Head of caudate nucleus (tissue), 42 donors: ENCODE results near the gene FMN1.
A peak's percentile ranks its signal among the peaks of the same experiment; 100 is the strongest.
"Not testable (repeated sequence)": the region's sequence is repeated elsewhere in the genome, so short reads cannot be mapped to it uniquely, and the experiment has no call there.

ENCODE experiments used
- DNase-seq, 42 donors: peaks; one replicate each; pipeline versions ENCODE4 v3.0.0 to v3.0.0-alpha.2; 2020 to 2021; ENCODE audit warnings: mixed read lengths in 7 of 42
- intact Hi-C: fragments of 100-400 bp; cut with DNase I; formaldehyde crosslinking; loops from one replicate; pipeline ENCODE4 v1.15.0; 2022

FMN1 gene

DNA sequence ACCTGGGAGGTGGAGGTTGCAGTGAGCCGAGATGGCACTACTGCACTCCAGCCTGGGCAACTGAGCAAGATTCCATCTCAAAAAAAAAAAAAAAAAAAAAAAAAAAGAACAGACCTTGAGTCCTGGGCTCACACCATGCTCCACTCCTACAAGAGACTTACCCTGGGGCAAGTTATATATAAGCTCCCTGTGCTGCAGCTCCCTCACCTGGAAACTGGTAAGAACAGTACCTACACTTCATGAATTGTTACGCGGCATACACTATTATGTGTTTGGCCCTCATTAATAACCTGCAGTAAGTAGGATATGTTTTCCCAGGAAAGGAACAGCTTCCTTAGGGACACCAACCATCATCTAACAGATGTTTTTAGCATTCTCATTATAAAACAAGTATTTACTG, 119.6 kb downstream of the FMN1 start:
- intact Hi-C loops = no loop called here
- no peak for DNase-seq

DNA sequence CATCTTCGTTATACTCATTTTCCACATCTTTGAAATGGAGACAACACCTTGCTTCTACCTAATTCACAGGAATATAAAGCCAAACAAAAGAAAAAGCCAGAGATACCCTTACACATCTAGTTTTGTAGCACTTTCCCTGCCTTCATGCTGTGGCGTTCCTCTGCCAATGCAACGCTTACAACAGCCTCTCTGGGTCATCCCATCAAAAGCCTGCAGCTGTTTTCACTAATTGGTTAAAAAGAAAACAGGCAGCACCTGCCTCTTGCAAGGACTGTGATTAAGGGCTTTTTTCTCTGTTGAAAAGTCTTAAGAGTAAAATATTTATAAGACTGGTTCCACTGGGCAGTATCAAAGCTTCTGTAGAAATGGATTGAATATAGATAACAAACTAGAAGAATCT, 120.3 kb downstream of the FMN1 start:
- no peak for DNase-seq
- intact Hi-C loops = no loop called here

DNA sequence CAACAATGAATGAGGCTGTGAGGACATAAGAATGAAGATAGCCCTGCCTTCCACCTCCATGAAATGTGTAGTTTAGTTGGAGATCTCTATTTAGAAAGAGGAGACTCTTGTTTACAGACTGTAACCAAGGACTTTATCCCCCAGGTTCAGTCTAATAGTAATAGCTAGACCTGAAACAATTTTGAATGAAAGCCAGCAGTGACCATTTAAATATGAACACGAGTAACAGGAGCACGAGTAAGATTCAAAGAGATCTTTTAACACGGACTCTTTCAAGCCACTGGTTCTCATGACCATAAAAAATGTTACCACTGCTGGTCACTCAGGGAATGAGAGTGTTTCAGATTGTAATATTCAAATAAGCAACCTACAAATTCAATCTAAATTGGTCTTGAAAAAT, 123.1 kb downstream of the FMN1 start:
- DNase-seq = no peak
- intact Hi-C loops = no loop called here

DNA sequence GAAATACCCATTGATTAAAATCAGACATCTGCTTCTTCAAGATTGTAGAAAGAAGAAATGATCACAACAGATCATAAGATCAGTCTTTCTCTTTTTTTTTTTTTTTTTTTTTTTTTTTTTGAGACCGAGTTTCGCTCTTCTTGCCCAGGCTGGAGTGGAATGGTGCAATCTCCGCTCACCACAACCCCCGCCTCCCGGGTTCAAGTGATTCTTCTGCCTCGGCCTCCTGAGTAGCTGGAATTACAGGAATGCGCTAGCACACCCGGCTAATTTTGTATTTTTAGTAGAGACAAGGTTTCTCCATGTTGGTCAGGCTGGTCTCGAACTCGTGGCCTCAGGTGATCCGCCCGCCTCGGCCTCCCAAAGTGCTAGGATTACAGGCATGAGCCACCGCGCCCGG, 124.6 kb downstream of the FMN1 start:
- intact Hi-C loops, DNase-seq: not testable (repeated sequence)

DNA sequence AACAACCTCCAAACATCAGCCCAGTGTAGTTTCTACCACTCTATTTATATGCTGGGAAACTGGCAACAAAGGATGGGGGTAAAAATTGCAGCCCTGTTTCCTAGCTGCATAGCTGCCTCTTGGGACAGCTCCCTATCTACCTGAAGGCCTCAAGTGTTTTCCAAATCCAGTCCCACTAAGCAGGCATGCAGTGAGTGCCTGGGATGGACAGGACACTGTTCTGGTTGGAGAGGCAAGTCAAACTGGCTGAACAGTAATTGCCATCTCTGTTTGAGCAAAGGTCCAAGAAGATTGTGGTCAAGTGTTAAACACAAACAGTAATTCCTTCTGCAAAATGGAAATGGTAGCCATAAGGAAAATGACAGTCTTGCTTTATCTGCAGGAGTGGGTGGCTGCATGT, 125.4 kb downstream of the FMN1 start:
- no peak for DNase-seq
- intact Hi-C loops = no loop called here

DNA sequence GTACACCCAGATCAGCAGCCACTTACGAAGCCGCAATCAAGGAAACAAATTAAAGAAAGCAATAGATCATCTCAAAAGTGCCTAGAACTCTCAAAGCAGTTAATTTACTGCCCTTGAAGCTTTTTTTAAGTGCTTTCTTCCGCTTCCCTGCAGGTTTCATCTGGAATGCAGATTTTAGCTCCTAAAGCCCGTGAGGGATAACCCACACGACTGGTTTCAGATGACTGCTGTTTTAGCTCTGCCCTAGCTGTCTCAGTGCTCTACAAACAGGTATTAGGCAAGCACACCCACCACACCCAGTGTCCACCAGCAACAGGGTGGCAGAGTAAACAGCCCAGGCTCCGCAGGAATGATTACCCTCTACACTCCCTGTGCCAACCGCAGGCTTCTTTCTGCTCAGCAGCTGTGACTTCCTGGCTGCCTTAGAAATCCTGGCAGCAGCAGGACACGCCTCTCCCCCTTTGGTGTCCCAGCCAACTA, 126.0 kb downstream of the FMN1 start:
- DNase-seq = no peak
- intact Hi-C loops = no loop called here

DNA sequence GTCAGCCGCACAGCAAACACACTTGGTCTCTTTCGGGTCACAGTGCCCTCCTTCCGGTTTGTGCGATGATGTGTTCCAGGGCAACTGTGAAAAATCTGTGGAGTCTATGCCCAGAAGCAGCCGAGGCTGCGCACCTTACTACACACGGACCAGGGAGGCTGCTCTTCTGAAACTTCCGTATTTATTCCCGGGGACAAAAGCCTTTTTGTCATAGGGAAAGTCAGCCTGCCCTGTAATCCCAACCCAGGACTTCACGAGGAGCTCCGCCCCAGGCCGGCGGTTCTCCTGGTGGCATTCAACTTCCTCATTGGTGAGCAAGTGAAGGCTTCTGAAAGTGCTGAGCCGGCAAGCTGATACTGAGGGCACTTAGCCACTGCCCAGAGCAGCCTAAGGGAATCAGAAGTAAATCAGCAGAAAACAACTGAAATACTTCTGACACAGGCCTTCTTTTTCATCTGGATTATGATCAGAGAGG, 126.5 kb downstream of the FMN1 start:
- DNase-seq = peak in 41 of 42 donors; percentile 10 to 75 (median 45)
- intact Hi-C loops = no loop called here

DNA sequence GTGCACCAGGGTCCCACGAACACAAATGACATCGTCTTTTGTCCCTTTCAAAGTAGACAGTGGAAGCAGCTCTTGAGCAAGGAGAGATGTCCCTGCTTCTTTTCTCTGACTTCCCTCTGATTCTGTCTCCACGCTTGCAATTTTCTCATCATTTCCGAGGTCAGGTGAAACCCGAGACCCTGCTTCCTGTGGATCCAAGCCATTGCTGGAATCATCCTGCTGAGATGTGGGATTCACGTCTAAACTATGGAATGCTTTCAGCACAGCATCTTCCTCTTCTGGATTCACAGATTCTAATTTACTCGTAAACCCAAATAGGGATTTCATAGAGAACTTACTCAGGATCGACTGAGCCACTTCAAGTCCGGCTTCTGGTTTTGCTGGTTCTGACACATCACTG, 127.1 kb downstream of the FMN1 start:
- DNase-seq = no peak

DNA sequence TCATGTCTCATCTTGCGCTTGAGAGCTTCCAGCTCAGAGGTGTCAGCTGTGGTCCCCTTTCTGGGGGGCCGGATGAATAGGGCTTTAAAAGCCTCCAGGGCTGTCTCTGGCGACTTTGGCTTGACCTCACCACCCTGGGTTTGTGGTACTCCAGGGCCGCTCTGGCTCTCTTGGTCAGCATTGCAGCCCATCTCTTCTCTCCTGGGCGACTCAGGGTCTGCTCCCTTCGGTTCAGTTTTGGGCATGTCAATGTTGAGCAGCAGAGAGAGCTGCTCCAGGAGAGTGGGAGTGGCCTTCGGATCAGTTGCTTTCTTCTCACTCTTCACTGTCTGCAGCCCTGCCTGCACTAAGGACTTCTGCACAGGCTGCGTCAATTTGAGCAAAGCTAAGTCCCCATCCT, 127.9 kb downstream of the FMN1 start:
- intact Hi-C loops = no loop called here
- DNase-seq = no peak

More for the DNA sequence above, 127.1 kb downstream of the FMN1 start:
- intact Hi-C loops = no loop called here

DNA sequence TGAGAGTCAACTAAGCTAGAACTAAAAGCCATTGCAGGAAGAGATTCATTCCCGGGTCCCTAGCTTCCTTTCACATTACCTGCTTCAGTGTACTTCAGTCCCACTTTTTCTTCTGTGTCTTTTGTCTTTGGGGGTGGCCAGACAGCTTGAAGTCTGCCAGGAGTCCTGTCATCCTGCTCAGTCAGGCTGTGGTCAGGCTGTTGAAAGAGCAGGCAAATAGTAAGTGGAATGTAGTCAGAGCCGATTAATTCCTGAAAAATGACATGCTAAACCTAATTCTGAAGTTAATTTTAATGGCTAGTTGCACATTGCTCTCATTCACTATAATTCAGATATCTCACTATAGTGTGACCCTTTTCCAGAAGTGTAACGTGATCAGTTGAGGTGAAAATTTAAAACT, 129.6 kb downstream of the FMN1 start:
- intact Hi-C loops = no loop called here
- no peak for DNase-seq

DNA sequence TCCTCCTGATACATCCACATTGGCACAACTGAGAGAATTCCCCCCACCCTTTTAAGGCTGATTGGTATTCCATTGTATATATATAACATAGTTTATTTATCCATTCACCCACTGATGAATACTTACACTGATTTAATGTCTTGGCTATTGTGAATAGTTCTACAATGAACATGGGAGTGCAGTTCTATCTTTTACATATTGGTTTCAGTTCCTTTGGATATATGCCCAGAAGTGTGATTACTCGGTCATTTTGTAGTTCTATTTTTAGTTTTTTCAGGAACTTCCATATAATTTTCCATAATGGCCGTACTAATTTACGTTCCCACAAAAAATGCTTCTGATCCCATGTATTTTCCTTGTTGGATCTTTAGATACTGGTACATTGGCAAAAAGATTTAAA, 135.3 kb downstream of the FMN1 start:
- intact Hi-C loops = no loop called here
- DNase-seq = no peak

DNA sequence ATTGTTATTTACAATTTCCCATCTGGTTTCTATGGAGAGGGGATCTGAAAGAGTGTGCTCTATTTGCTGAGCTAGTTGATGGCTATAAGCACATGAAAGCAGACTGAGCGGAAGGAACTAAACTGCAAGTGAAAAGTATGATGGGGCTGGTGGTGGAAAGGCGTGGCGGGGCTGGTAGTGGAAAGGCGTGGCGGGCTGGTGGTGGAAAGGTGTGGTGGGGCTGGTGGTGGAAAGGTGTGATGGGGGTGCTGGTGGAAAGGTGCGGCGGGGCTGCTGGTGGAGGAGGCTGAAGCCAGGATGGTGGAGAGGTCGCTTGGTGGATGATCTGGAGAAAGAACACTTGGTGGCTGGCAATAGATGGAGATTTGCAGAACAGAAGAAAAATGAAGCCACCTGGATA, 136.7 kb downstream of the FMN1 start:
- DNase-seq = no peak
- intact Hi-C loops = no loop called here

DNA sequence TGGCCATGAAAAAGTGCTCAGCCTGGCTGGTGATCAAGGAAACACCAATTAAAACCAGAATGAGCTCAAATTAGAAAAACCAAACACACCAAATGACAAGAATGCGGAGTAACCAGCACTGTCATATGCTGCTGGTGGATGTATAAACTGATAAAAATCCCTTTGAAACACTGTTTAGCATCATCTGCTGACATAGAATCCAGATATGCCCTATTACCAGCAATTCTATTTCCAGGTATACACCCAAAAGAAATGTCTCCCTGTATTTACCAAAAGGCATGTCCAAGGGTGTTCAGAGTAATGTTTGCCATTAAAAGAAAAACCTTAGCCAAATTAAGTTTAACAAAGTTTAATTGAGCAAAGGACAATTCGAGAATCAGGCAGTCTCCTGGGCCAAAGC, 138.6 kb downstream of the FMN1 start:
- DNase-seq = no peak
- intact Hi-C loops = no loop called here

DNA sequence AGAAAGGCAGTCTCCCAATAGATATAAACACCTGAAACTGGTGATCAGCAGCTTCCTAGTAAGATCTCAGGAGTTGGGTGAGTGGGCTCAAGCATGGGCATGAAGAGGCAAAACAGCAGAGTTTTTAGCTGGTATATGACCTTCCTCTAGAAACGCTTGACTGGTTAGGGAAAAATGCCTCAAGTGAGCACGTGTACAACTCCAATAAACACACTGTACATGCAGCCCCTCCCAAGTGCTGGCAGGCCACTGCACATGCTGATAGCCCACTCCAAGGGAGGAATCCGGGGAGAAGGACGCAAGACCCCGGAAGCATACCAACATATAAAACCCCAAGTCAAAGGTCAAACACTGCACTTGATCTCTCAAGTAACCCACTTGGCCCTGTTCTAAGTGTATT, 143.0 kb downstream of the FMN1 start:
- intact Hi-C loops = no loop called here
- DNase-seq = no peak

DNA sequence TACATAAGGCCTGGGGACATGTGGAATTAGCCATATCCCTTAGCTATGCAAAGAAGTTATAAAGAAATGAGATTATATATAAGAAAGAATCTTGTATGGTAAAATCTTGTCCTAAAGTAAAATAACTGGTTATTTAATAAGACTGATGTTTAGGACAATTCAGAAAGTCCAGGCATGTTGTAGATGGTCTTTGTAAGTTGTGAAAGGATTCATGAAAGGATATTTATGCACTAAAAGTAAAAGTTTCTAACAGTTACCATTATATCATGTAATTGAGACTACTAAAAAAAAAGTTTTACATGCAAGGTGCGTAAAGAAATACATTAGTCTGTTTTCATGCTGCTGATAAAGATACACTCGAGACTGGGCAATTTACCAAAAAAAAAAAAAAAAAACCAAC, 146.3 kb downstream of the FMN1 start:
- intact Hi-C loops = no loop called here

DNA sequence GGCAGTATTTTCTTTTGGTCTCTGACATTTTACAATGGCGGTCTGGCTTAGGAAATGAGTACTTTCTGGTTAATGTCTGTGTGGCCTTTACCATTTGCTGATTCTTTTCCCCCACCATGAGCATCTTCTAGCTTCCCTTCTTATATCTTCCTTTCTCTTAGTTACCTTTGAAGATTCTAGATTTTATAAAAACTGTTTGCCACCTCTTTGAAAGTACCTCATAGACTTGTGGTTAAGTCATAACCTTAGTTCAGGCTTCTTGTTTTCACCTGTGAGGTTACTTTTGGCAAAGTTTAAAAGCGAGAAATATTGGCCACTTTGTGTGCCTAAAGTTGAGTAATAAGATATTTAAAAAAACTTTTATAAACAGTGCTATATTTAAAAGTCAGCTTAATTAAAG, 147.4 kb downstream of the FMN1 start:
- intact Hi-C loops = no loop called here
- no peak for DNase-seq

More for the DNA sequence above, 146.3 kb downstream of the FMN1 start:
- no peak for DNase-seq

DNA sequence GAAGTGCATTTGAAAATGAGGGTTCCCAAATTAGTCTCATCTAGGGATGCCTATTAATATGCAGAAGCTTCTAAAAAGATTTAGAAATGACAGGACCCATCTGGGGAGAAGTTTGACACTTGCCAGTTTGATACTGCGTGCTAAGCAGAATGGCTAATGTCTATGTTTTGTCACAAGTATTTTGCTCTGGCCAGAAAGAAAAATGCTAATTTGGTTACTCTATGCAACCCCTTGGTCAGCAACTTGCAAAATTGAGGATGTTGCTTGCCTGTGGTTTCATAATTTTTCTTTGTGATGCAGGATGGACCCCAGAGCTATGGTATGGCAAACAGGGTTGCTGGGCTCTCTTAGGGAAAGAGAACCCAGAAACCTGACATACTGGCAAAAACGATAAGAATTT, 148.2 kb downstream of the FMN1 start:
- intact Hi-C loops = no loop called here
- DNase-seq = no peak

DNA sequence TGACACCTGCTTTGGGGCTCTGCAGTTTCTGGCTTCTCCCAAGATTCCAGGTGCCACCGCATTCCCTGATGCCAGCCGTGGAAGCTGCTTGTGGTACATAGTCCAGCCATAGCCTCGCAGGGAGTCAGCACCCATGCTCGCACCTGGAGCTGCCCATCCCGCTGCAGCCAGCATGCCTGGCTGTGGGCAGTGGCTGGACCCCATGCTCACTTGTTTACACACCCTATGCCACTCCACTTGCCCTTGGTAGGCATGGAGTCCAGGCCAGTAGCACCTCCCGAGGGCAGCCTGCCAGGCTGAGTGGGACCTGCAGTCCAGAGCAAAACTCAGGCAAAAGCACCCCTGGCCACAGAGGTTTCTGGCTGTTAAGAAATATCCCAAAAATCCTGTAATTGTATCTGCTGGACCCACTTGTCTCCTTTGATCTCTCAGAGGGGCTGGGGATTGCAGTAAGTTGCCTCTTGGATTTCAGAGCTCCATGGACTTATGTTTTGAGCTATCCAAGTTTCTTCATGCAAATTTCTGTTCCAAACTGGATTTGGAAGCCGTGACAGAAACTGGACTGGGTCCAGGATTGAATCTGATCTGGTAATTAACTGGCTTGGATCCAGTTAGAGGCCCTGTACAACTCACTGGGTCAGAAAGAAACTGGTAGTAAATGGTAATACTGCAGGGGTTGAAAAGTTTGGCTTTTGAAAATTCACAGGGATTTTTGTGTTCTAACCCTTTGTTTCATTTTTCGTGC, 149.3 kb downstream of the FMN1 start:
- no peak for DNase-seq
- intact Hi-C loops = no loop called here

DNA sequence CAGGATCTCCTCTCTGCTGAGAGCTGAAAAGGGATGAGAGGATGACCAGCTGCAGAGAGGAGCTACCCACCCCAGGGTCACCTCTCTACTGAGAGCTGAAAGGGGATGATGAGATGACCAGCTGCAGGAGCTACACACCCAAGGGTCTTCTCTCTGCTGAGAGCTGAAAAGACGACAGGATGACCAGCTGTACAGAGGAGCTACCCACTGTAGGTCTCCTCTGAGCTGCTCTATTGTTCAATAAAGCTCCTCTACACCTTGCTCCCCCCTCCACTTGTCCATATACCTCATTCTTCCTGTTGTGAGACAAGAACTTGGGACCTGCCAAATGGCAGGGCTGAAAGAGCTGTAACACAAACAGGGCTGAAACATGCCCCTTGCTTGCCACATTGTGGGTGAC, 149.9 kb downstream of the FMN1 start:
- DNase-seq = no peak
- intact Hi-C loops = no loop called here

DNA sequence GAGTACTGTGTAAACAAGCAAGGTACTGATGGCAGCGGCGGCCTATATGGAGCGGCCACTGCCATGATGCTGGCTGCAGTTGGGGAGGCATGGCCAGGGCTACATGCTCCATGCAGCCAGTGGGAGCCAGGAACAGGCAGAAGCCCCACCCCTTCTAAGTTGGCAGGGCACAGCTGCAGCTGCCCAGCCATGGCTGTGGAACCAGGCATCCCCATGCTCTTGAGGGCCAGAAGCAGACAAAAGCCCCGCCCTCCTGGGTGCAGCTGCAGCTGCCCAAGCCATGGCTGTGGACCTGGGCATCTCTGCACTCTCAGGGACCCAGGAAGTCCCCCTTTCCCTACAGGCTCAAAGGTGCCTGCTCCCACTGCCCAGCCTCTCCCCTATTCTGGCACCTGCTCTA, 150.9 kb downstream of the FMN1 start:
- intact Hi-C loops = no loop called here
- peak in 3 of 42 donors; percentile 46 to 81 (median 75) for DNase-seq

DNA sequence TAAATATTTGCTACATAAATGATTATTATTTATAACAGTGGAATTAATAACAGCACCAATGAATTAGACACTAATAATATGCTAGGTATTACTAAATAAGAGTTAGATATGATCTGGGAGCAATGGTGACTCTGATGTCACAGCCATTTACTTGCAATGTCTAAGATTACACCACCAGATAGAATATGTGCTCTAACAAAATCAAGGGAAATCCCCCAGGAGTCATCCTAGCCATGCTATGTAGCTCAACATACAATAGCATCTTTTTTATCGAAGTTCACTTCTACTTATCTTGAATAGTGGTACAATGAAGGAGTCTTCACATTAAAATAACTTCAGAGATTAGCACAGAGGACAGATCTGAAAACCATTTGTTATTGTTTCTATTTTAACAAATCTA, 154.0 kb downstream of the FMN1 start:
- no peak for DNase-seq
- intact Hi-C loops = no loop called here
